ENCODE results near the gene ZNF343. TPM values are rescaled to one million over a fixed set of nuclear protein-coding genes. Genes with fewer than 3 reads are reported as not detected.
"Not testable (repeated sequence)": the region's sequence is repeated elsewhere in the genome, so short reads cannot be mapped to it uniquely, and the experiment has no call there.

The ZNF343 gene
- total RNA-seq, 1 experiment from 2014 or later, result 12.0 TPM

- Histone ChIP-seq H3K27ac (ENCODE audit: low read depth, low read length) (no peak overlapping the region), H3K9me2 (ENCODE audit: insufficient read depth) (no peaks in the 10 kb centered on the region), H3K4me1 (ENCODE audit: control insufficient read depth in 1 of 2, insufficient read depth in 2 of 2, low read length in 2 of 2) (peaks cover 5 to 16% of the 10 kb centered on the region in 2 experiments; a peak in 3 of 4 replicates), H2AFZ (ENCODE audit: low read depth, low read length, poor library complexity, severe bottlenecking) (no peak overlapping the region), H3K79me2 (ENCODE audit: insufficient read depth, low read length) (peaks cover 18% of the 10 kb centered on the region), H3K4me2 (ENCODE audit: low read length) (peak overlapping the region; percentile 70), H3K9me3 (ENCODE audit: control insufficient read depth in 1 of 2, insufficient read depth in 1 of 2, low read depth in 1 of 2, low read length in 2 of 2) (no peaks in the 10 kb centered on the region), H3K36me3 (ENCODE audit: control insufficient read depth in 1 of 2, insufficient read depth in 2 of 2, low read length in 2 of 2) (no peaks in the 10 kb centered on the region), H4K20me1 (ENCODE audit: insufficient read depth) (no peaks in the 10 kb centered on the region), H3K4me3 (replicated peaks in 1 of 2; ENCODE audit: low read depth in 1 of 2, low read length in 2 of 2) (peak overlapping the region; percentile 89 to 94; a peak in 3 of 4 replicates), H3K27me3 (ENCODE audit: insufficient read depth, low read length) (no peaks in the 10 kb centered on the region), H3K9ac (ENCODE audit: low read length) (peak overlapping the region; percentile 83; the same call in 1 of the 2 replicates)
- no peak for ATAC-seq
- no TSS peak for BruUV-seq (replicated peaks)
- RAD21 ChIA-PET (ENCODE audit: low non-redundant PET in 1 of 2, low total read pairs in 2 of 2, uncharacterized antibody in 2 of 2, unreplicated experiment in 2 of 2), result no interaction called here
- no peak for TF ChIP-seq SIN3A (IDR thresholded peaks at IDR 0.05; ENCODE audit: low read depth)
- POLR2A ChIA-PET, result interaction anchor here (1.2 to 1.3 kb wide), 2 partner anchors 15 to 145 kb away, joined by 3 to 4 read pairs; partner anchors contain the start of gene NOP56
- CTCF ChIA-PET, result interaction anchor here (3.4 kb wide), 1 partner anchor 16 kb away, joined by 28 read pairs; no protein-coding TSS in a partner anchor
- intact Hi-C loops (cut with micrococcal nuclease), result no loop called here
- no peak for DNase-seq (ENCODE audit: low read depth, low spot score)
Measured at GRCh38 chr20:2507464-2507863, 1.3 kb downstream of the ZNF343 start.

GRCh38 chr20:2506426-2506825 lies 2.3 kb downstream of the ZNF343 start:
- H3K27ac ChIP-seq (ENCODE audit: low read depth, low read length); H3K36me3 ChIP-seq (ENCODE audit: control insufficient read depth in 1 of 2, insufficient read depth in 2 of 2, low read length in 2 of 2); H4K20me1 ChIP-seq (ENCODE audit: insufficient read depth); BruUV-seq (replicated peaks); ATAC-seq; H3K9ac ChIP-seq (ENCODE audit: low read length); DNase-seq (ENCODE audit: low read depth, low spot score); H2AFZ ChIP-seq (ENCODE audit: low read depth, low read length, poor library complexity, severe bottlenecking); H3K27me3 ChIP-seq (ENCODE audit: insufficient read depth, low read length); H3K4me2 ChIP-seq (ENCODE audit: low read length); intact Hi-C loops (cut with micrococcal nuclease); H3K9me2 ChIP-seq (ENCODE audit: insufficient read depth); H3K4me3 ChIP-seq (replicated peaks in 1 of 2; ENCODE audit: low read depth in 1 of 2, low read length in 2 of 2); CTCF ChIA-PET; RAD21 ChIA-PET (ENCODE audit: low non-redundant PET in 1 of 2, low total read pairs in 2 of 2, uncharacterized antibody in 2 of 2, unreplicated experiment in 2 of 2); H3K9me3 ChIP-seq (ENCODE audit: control insufficient read depth in 1 of 2, insufficient read depth in 1 of 2, low read depth in 1 of 2, low read length in 2 of 2): not testable (repeated sequence)
- peaks cover 5 to 16% of the 10 kb centered on the region in 2 experiments; a peak in 3 of 4 replicates for H3K4me1 ChIP-seq (ENCODE audit: control insufficient read depth in 1 of 2, insufficient read depth in 2 of 2, low read length in 2 of 2)
- POLR2A ChIA-PET, result interaction anchor here (1.2 kb wide), 1 partner anchor 16 kb away, joined by 3 read pairs; no protein-coding TSS in a partner anchor
- peaks cover 18% of the 10 kb centered on the region for H3K79me2 ChIP-seq (ENCODE audit: insufficient read depth, low read length)

GRCh38 chr20:2504803-2505202 lies 3.9 kb downstream of the ZNF343 start:
- RAD21 ChIA-PET (ENCODE audit: low non-redundant PET in 1 of 2, low total read pairs in 2 of 2, uncharacterized antibody in 2 of 2, unreplicated experiment in 2 of 2); H3K27me3 ChIP-seq (ENCODE audit: insufficient read depth, low read length); ATAC-seq; DNase-seq (ENCODE audit: low read depth, low spot score); H3K9me2 ChIP-seq (ENCODE audit: insufficient read depth); intact Hi-C loops (cut with micrococcal nuclease); POLR2A ChIA-PET; H4K20me1 ChIP-seq (ENCODE audit: insufficient read depth); H3K4me2 ChIP-seq (ENCODE audit: low read length); H3K9ac ChIP-seq (ENCODE audit: low read length); H3K27ac ChIP-seq (ENCODE audit: low read depth, low read length); BruUV-seq (replicated peaks); H2AFZ ChIP-seq (ENCODE audit: low read depth, low read length, poor library complexity, severe bottlenecking); H3K9me3 ChIP-seq (ENCODE audit: control insufficient read depth in 1 of 2, insufficient read depth in 1 of 2, low read depth in 1 of 2, low read length in 2 of 2); H3K4me3 ChIP-seq (replicated peaks in 1 of 2; ENCODE audit: low read depth in 1 of 2, low read length in 2 of 2); H3K36me3 ChIP-seq (ENCODE audit: control insufficient read depth in 1 of 2, insufficient read depth in 2 of 2, low read length in 2 of 2); CTCF ChIA-PET: not testable (repeated sequence)
- peaks cover 18% of the 10 kb centered on the region for H3K79me2 ChIP-seq (ENCODE audit: insufficient read depth, low read length)
- H3K4me1 ChIP-seq (ENCODE audit: control insufficient read depth in 1 of 2, insufficient read depth in 2 of 2, low read length in 2 of 2), result peaks cover 5 to 14% of the 10 kb centered on the region in 2 experiments; a peak in 3 of 4 replicates

GRCh38 chr20:2502808-2503384 lies 5.8 kb downstream of the ZNF343 start:
- H3K9me2 ChIP-seq (ENCODE audit: insufficient read depth); H3K27ac ChIP-seq (ENCODE audit: low read depth, low read length); CTCF ChIA-PET; intact Hi-C loops (cut with micrococcal nuclease); BruUV-seq (replicated peaks); POLR2A ChIA-PET; H3K4me2 ChIP-seq (ENCODE audit: low read length); H3K9ac ChIP-seq (ENCODE audit: low read length); H3K27me3 ChIP-seq (ENCODE audit: insufficient read depth, low read length); H3K79me2 ChIP-seq (ENCODE audit: insufficient read depth, low read length); RAD21 ChIA-PET (ENCODE audit: low non-redundant PET in 1 of 2, low total read pairs in 2 of 2, uncharacterized antibody in 2 of 2, unreplicated experiment in 2 of 2); ATAC-seq; DNase-seq (ENCODE audit: low read depth, low spot score); H4K20me1 ChIP-seq (ENCODE audit: insufficient read depth); H3K9me3 ChIP-seq (ENCODE audit: control insufficient read depth in 1 of 2, insufficient read depth in 1 of 2, low read depth in 1 of 2, low read length in 2 of 2); H3K4me3 ChIP-seq (replicated peaks in 1 of 2; ENCODE audit: low read depth in 1 of 2, low read length in 2 of 2); H2AFZ ChIP-seq (ENCODE audit: low read depth, low read length, poor library complexity, severe bottlenecking); H3K4me1 ChIP-seq (ENCODE audit: control insufficient read depth in 1 of 2, insufficient read depth in 2 of 2, low read length in 2 of 2): not testable (repeated sequence)
- peaks cover 12 to 13% of the 10 kb centered on the region in 2 experiments; a peak in 3 of 4 replicates for H3K36me3 ChIP-seq (ENCODE audit: control insufficient read depth in 1 of 2, insufficient read depth in 2 of 2, low read length in 2 of 2)
